HepG2 (cell line): ENCODE data around the gene ETNK1. TPM values are rescaled to one million over a fixed set of nuclear protein-coding genes. Genes with fewer than 3 reads are reported as not detected.

ENCODE experiments used
- EP300 ChIP-seq, 3 experiments: sonication (generic) in 1 of 3; formaldehyde crosslinking in 1 of 3; IDR thresholded peaks; 2 replicates each; pipeline versions ENCODE4 v1.5.1 to v1.6.1; 2011 to 2020; ENCODE audit warnings: low read depth in 2 of 3, low read length in 2 of 3, borderline replicate concordance in 1 of 3, improper control_type of control experiment in 1 of 3, mild to moderate bottlenecking in 1 of 3, missing genetic modification reagents in 1 of 3, moderate library complexity in 1 of 3
- MBD4 ChIP-seq: IDR thresholded peaks from 2 replicates; pipeline ENCODE4 v1.6.1; 2012; ENCODE audit warnings: low read length, inconsistent platforms, borderline replicate concordance
- MTF2 ChIP-seq: sonication (generic); formaldehyde crosslinking; IDR thresholded peaks from 2 replicates; pipeline ENCODE4 v1.5.0; 2020; ENCODE audit warnings: missing genetic modification reagents, borderline replicate concordance
- MXI1 ChIP-seq: IDR thresholded peaks from 3 replicates; pipeline ENCODE4 v1.6.1; 2012; ENCODE audit warnings: low read depth, low read length, inconsistent platforms, borderline replicate concordance
- SALL1 ChIP-seq: sonication (generic); formaldehyde crosslinking; IDR thresholded peaks from 2 replicates; pipeline ENCODE4 v1.8.0; 2022; ENCODE audit warnings: mild to moderate bottlenecking, missing genetic modification reagents
- ZNF30 ChIP-seq: sonication (generic); formaldehyde crosslinking; IDR thresholded peaks from 2 replicates; pipeline ENCODE4 v1.5.0; 2020; ENCODE audit warnings: mild to moderate bottlenecking, missing genetic modification reagents
- ZSCAN29 ChIP-seq: sonication (generic); formaldehyde crosslinking; conservative IDR thresholded peaks from 2 replicates; pipeline ENCODE4 v1.4.0; 2020; ENCODE audit warnings: mild to moderate bottlenecking, missing genetic modification reagents
- polyA plus RNA-seq, 8 experiments: library from polyadenylated mRNA; depleted of rRNA in 3 of 8; stranded (reverse) in 7 of 8; unstranded in 1 of 8; fragments of >200 nt; fragmentation: Illumina TruSeq in 4 of 8; extraction: Trizol in 4 of 8; gene quantifications; 2 replicates each; pipeline versions ENCODE4 v1.2.1 to v1.2.3, GENCODE V29; 2011 to 2016; ENCODE audit warnings: low read depth in 4 of 8, missing spikeins in 1 of 8, mixed read lengths in 1 of 8; ENCODE audit not compliant: insufficient read depth in 1 of 8
- total RNA-seq, 5 experiments: library from RNA; depleted of rRNA; stranded (reverse); fragments of >200 nt; fragmentation: Illumina TruSeq; extraction: Trizol; gene quantifications; 2 replicates each; pipeline ENCODE4 v1.2.3, GENCODE V29; 2016; ENCODE audit warnings: low read depth in 1 of 5
- TF ChIP-seq, protein P1 (sequence below): sonication (generic); formaldehyde crosslinking; IDR thresholded peaks from 2 replicates; pipeline ENCODE4 v1.4.0; 2020; ENCODE audit warnings: low read depth, missing genetic modification reagents
- TF ChIP-seq, protein P2 (sequence below): sonication (generic); formaldehyde crosslinking; IDR thresholded peaks from 2 replicates; pipeline ENCODE4 v1.5.1; 2020; ENCODE audit warnings: mild to moderate bottlenecking, missing genetic modification reagents, moderate library complexity
- TF ChIP-seq, protein P3 (sequence below): sonication (generic); formaldehyde crosslinking; IDR thresholded peaks from 2 replicates; pipeline ENCODE4 v1.5.0; 2020; ENCODE audit warnings: mild to moderate bottlenecking, missing genetic modification reagents
- TF ChIP-seq, protein P4 (sequence below): sonication (generic); formaldehyde crosslinking; IDR thresholded peaks from 2 replicates; pipeline ENCODE4 v1.4.0; 2020; ENCODE audit warnings: missing genetic modification reagents

The ETNK1 gene
- total and polyA plus RNA-seq, 2 of the 13 experiments (the other 11 are each of a cell fraction or from before 2014, with no cell fraction given) = 14.4 to 55.7 TPM

DNA sequence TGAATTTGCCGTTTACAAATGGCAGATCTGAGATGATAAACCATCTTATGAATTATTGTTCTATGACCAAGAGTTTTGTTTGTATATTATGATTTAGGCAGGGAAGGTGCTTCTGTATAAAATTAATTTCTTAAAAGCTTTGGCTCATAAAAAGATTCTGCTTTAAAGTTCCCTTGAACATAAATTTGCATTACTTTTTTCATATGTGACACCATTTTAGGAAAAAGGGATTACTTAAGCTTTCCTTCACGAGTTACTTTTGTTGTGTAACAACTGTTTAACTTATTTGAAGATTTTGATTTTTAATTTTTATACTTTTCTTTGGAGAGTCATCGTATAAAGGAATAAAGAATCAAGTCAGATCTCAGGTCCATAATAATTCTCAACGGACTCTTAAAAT lies 3.3 kb downstream of the ETNK1 start (continued):
- TF ChIP-seq, protein P1, sequence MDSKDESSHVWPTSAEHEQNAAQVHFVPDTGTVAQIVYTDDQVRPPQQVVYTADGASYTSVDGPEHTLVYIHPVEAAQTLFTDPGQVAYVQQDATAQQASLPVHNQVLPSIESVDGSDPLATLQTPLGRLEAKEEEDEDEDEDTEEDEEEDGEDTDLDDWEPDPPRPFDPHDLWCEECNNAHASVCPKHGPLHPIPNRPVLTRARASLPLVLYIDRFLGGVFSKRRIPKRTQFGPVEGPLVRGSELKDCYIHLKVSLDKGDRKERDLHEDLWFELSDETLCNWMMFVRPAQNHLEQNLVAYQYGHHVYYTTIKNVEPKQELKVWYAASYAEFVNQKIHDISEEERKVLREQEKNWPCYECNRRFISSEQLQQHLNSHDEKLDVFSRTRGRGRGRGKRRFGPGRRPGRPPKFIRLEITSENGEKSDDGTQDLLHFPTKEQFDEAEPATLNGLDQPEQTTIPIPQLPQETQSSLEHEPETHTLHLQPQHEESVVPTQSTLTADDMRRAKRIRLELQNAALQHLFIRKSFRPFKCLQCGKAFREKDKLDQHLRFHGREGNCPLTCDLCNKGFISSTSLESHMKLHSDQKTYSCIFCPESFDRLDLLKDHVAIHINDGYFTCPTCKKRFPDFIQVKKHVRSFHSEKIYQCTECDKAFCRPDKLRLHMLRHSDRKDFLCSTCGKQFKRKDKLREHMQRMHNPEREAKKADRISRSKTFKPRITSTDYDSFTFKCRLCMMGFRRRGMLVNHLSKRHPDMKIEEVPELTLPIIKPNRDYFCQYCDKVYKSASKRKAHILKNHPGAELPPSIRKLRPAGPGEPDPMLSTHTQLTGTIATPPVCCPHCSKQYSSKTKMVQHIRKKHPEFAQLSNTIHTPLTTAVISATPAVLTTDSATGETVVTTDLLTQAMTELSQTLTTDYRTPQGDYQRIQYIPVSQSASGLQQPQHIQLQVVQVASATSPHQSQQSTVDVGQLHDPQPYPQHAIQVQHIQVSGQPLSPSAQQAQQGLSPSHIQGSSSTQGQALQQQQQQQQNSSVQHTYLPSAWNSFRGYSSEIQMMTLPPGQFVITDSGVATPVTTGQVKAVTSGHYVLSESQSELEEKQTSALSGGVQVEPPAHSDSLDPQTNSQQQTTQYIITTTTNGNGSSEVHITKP (CRISPR knock-in tag) = no peak
- TF ChIP-seq, protein P2, sequence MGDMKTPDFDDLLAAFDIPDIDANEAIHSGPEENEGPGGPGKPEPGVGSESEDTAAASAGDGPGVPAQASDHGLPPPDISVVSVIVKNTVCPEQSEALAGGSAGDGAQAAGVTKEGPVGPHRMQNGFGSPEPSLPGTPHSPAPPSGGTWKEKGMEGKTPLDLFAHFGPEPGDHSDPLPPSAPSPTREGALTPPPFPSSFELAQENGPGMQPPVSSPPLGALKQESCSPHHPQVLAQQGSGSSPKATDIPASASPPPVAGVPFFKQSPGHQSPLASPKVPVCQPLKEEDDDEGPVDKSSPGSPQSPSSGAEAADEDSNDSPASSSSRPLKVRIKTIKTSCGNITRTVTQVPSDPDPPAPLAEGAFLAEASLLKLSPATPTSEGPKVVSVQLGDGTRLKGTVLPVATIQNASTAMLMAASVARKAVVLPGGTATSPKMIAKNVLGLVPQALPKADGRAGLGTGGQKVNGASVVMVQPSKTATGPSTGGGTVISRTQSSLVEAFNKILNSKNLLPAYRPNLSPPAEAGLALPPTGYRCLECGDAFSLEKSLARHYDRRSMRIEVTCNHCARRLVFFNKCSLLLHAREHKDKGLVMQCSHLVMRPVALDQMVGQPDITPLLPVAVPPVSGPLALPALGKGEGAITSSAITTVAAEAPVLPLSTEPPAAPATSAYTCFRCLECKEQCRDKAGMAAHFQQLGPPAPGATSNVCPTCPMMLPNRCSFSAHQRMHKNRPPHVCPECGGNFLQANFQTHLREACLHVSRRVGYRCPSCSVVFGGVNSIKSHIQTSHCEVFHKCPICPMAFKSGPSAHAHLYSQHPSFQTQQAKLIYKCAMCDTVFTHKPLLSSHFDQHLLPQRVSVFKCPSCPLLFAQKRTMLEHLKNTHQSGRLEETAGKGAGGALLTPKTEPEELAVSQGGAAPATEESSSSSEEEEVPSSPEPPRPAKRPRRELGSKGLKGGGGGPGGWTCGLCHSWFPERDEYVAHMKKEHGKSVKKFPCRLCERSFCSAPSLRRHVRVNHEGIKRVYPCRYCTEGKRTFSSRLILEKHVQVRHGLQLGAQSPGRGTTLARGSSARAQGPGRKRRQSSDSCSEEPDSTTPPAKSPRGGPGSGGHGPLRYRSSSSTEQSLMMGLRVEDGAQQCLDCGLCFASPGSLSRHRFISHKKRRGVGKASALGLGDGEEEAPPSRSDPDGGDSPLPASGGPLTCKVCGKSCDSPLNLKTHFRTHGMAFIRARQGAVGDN (CRISPR knock-in tag) = no peak
- TF ChIP-seq MBD4 (no peak), MTF2 (CRISPR knock-in tag) (no peak), SALL1 (CRISPR knock-in tag) (no peak), ZNF30 (no peak), EP300 (IDR thresholded peaks at IDR 0.05; ENCODE audit: low read depth in 2 of 2, low read length in 2 of 2) (no peak), EP300 (CRISPR knock-in tag; IDR thresholded peaks at IDR 0.05; ENCODE audit: borderline replicate concordance) (no peak), MXI1 (no peak), ZSCAN29 (CRISPR knock-in tag) (no peak)
- TF ChIP-seq, protein P3, sequence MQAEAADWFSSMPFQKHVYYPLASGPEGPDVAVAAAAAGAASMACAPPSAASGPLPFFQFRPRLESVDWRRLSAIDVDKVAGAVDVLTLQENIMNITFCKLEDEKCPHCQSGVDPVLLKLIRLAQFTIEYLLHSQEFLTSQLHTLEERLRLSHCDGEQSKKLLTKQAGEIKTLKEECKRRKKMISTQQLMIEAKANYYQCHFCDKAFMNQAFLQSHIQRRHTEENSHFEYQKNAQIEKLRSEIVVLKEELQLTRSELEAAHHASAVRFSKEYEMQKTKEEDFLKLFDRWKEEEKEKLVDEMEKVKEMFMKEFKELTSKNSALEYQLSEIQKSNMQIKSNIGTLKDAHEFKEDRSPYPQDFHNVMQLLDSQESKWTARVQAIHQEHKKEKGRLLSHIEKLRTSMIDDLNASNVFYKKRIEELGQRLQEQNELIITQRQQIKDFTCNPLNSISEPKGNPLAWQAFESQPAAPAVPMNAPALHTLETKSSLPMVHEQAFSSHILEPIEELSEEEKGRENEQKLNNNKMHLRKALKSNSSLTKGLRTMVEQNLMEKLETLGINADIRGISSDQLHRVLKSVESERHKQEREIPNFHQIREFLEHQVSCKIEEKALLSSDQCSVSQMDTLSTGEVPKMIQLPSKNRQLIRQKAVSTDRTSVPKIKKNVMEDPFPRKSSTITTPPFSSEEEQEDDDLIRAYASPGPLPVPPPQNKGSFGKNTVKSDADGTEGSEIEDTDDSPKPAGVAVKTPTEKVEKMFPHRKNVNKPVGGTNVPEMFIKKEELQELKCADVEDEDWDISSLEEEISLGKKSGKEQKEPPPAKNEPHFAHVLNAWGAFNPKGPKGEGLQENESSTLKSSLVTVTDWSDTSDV (CRISPR knock-in tag) = no peak
- TF ChIP-seq, protein P4, sequence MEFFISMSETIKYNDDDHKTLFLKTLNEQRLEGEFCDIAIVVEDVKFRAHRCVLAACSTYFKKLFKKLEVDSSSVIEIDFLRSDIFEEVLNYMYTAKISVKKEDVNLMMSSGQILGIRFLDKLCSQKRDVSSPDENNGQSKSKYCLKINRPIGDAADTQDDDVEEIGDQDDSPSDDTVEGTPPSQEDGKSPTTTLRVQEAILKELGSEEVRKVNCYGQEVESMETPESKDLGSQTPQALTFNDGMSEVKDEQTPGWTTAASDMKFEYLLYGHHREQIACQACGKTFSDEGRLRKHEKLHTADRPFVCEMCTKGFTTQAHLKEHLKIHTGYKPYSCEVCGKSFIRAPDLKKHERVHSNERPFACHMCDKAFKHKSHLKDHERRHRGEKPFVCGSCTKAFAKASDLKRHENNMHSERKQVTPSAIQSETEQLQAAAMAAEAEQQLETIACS (CRISPR knock-in tag) = no peak
- TF ChIP-seq, all 625 proteins: peak for 0
